Thymus (tissue), 11 donors: ENCODE measurements around the gene NOS3. TPM values are rescaled to one million over a fixed set of nuclear protein-coding genes. Genes with fewer than 3 reads are reported as not detected.
A peak's percentile ranks its signal among the peaks of the same experiment; 100 is the strongest.
"Not testable (repeated sequence)": the region's sequence is repeated elsewhere in the genome, so short reads cannot be mapped to it uniquely, and the experiment has no call there.

Source experiments
- DNase-seq, 9 donors: peaks; one replicate each; pipeline ENCODE4 v3.0.0-alpha.2; 2013; ENCODE audit warnings: low spot score in 9 of 9, low read depth in 6 of 9, missing footprints in 1 of 9
- H3K27ac ChIP-seq, 2 donors: one replicate each; pipeline ENCODE4 v1.5.1; 2013; ENCODE audit warnings: control low read depth in 1 of 2, low read depth in 1 of 2, low read length in 1 of 2, mild to moderate bottlenecking in 1 of 2, moderate library complexity in 1 of 2
- H3K27me3 ChIP-seq, 2 donors: one replicate each; pipeline ENCODE4 v1.5.1; 2013; ENCODE audit warnings: low read length in 1 of 2; ENCODE audit not compliant: control insufficient read depth in 2 of 2, insufficient read depth in 1 of 2
- H3K36me3 ChIP-seq, 2 donors: one replicate each; pipeline ENCODE4 v1.5.1; 2013; ENCODE audit warnings: low read length in 1 of 2, mild to moderate bottlenecking in 1 of 2, moderate library complexity in 1 of 2; ENCODE audit not compliant: control insufficient read depth in 2 of 2, insufficient read depth in 2 of 2
- H3K4me1 ChIP-seq, 2 donors: one replicate each; pipeline ENCODE4 v1.5.1; 2013; ENCODE audit warnings: low read length in 2 of 2; ENCODE audit not compliant: control insufficient read depth in 2 of 2, insufficient read depth in 2 of 2
- H3K4me3 ChIP-seq, 2 donors: one replicate each; pipeline ENCODE4 v1.5.1; 2013; ENCODE audit warnings: low read length in 2 of 2, control low read depth in 1 of 2, mild to moderate bottlenecking in 1 of 2
- H3K9me3 ChIP-seq, 2 donors: one replicate each; pipeline ENCODE4 v1.5.1; 2013; ENCODE audit warnings: low read length in 1 of 2, mild to moderate bottlenecking in 1 of 2; ENCODE audit not compliant: control insufficient read depth in 2 of 2, insufficient read depth in 1 of 2
- WGBS: extraction: QIAGEN DNeasy Blood & Tissue Kit; methylation state at CpG from one replicate; pipeline ENCODE4 v1.1.7; 2013; 5-methylcytosine and 5-hydroxymethylcytosine counted together
- polyA plus RNA-seq: library from polyadenylated mRNA; stranded (reverse); fragments of 200-250 nt; gene quantifications from one replicate; pipeline ENCODE4 v1.2.3, GENCODE V29; 2013
- total RNA-seq: library from RNA; stranded (reverse); fragments of 120-200 nt; gene quantifications from one replicate; pipeline ENCODE4 v1.2.4, GENCODE V29; 2013
- donor health status: healthy.

Gene NOS3
- total and polyA plus RNA-seq, 2 donors = 1.5 to 3.0 TPM

DNA sequence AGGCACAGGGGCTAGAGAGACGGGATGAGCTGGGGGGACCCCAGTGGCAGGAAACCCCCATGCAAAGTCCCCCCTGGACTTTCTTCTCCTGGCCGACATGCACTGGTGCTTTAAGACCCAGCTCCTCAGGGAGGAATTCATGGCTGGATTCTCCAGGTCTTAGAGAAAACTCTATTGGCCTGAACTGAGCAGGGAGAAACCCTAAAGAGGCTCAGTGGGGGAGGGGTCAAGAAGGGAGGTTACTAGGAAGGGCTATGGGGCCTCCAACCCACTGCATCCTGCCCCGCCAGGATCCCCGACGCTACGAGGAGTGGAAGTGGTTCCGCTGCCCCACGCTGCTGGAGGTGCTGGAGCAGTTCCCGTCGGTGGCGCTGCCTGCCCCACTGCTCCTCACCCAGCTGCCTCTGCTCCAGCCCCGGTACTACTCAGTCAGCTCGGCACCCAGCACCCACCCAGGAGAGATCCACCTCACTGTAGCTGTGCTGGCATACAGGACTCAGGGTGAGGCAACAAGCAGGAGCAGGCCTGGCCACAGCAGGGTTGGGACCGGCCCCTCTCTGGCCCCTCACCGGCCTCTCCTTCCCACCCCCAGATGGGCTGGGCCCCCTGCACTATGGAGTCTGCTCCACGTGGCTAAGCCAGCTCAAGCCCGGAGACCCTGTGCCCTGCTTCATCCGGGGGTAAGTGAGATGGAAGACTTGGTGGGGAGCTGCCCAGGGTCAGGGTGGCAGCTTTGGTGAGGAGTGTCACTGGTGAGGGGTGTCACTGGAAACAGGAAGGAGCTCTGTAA, 19.7 kb downstream of the NOS3 start:
- Histone ChIP-seq H3K4me3 (no peak overlapping the region), H3K4me1 (peaks cover 5 to 64% of the 10 kb centered on the region in 2 donors), H3K27me3 (peaks cover 12 to 77% of the 10 kb centered on the region in 2 donors), H3K9me3 (peaks cover 0 to 16% of the 10 kb centered on the region in 2 donors), H3K36me3 (no peaks in the 10 kb centered on the region), H3K27ac (no peak overlapping the region)
- no peak for DNase-seq
- 40% methylated on average over 18 of the region's 18 CpGs for WGBS

GRCh38 chr7:151011097-151011409, 20.2 kb downstream of the NOS3 start:
- Histone ChIP-seq H3K9me3 (peaks cover 0 to 16% of the 10 kb centered on the region in 2 donors), H3K4me1 (peaks cover 5 to 64% of the 10 kb centered on the region in 2 donors), H3K4me3 (no peak overlapping the region), H3K36me3 (no peaks in the 10 kb centered on the region), H3K27me3 (peaks cover 12 to 81% of the 10 kb centered on the region in 2 donors), H3K27ac (no peak overlapping the region)
- no peak for DNase-seq
- WGBS = 82% methylated on average over 1 of the region's 1 CpG

DNA sequence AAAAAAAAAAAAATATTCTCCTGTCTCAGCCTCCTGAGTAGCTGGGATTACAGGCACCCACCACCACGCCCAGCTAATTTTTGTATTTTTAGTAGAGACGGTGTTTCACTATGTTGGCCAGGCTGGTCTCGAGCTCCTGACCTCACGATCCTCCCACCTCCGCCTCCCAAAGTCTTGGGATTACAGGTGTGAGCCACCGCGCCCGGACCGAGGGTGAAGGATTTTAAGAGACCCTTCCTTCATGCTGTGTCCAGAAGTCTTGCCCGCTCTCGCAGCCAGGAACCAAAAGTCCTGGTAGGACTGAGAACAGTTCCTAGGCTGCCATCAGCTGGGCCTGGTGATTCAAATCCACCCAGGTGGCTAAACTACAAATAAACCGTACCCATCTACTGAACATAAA, 20.8 kb downstream of the NOS3 start:
- WGBS = 87% methylated on average over 12 of the region's 12 CpGs
- not testable (repeated sequence) for H3K4me3 ChIP-seq, H3K36me3 ChIP-seq, H3K27ac ChIP-seq, DNase-seq
- H3K9me3 ChIP-seq = peaks cover 0 to 16% of the 10 kb centered on the region in 2 donors
- peaks cover 5 to 65% of the 10 kb centered on the region in 2 donors for H3K4me1 ChIP-seq
- peaks cover 12 to 81% of the 10 kb centered on the region in 2 donors for H3K27me3 ChIP-seq

DNA sequence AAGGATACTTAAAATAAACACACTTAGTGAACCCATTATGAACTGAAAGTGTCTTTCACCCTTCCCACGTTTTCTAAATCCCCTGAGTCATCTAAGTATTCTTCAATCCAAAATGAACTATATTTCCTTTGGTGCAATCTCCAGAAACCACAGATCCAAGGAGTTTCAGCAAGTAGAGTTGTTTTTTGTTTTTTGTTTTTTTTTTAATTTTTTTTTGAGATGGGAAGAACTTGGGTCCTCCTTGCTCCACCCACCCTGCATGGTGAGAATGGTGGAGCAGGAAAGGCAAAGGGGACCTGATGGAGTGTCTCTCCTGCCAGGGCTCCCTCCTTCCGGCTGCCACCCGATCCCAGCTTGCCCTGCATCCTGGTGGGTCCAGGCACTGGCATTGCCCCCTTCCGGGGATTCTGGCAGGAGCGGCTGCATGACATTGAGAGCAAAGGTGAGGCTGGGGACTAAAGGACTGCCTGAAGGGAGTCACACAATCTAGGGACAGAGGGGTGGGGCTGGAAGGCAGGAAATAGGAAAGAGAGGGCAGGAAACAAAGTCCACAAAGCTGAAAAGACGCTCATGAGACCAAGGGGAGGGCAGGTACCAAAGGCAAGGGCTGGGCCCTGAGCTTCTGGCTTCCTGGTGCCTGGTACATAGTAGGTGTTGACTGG, 21.3 kb downstream of the NOS3 start:
- peaks cover 0 to 16% of the 10 kb centered on the region in 2 donors for H3K9me3 ChIP-seq
- no peak overlapping the region for H3K27ac ChIP-seq
- WGBS = 89% methylated on average over 6 of the region's 6 CpGs
- H3K4me3 ChIP-seq = no peak overlapping the region
- peaks cover 5 to 71% of the 10 kb centered on the region in 2 donors for H3K4me1 ChIP-seq
- peaks cover 12 to 82% of the 10 kb centered on the region in 2 donors for H3K27me3 ChIP-seq
- no peaks in the 10 kb centered on the region for H3K36me3 ChIP-seq
- DNase-seq = no peak

GRCh38 chr7:151012911-151013347, 22.1 kb downstream of the NOS3 start:
- WGBS = 31% methylated on average over 23 of the region's 23 CpGs
- H3K4me3 ChIP-seq = no peak overlapping the region
- H3K9me3 ChIP-seq = peaks cover 0 to 16% of the 10 kb centered on the region in 2 donors
- H3K27ac ChIP-seq = no peak overlapping the region
- H3K4me1 ChIP-seq = peaks cover 2 to 71% of the 10 kb centered on the region in 2 donors
- H3K27me3 ChIP-seq = peaks cover 12 to 83% of the 10 kb centered on the region in 2 donors
- peak in 1 of 9 donors; percentile 63 for DNase-seq
- H3K36me3 ChIP-seq = no peaks in the 10 kb centered on the region

DNA sequence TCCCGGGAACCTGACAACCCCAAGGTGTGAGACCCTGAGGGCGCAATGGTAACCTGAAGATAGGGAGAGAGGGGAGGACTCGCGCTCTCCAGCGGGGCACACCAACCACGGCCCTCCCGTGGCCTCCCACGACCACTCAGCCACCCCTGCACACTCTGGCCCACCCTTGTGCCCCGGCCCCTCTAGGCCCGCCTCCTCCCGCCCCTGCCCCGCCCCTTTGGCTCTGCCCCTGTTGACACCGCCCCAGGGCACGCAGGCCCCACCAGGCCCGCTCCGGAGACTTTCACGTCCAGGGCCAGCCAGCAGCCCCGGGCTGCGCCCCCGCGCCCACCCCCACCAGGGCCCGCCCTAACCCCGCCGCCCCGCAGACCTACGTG, 22.5 kb downstream of the NOS3 start:
- Histone ChIP-seq H3K27ac (no peak overlapping the region), H3K9me3 (peaks cover 0 to 16% of the 10 kb centered on the region in 2 donors), H3K36me3 (no peaks in the 10 kb centered on the region), H3K4me3 (peak overlapping the region in 1 of 2 donors; percentile 61), H3K4me1 (peaks cover 4 to 71% of the 10 kb centered on the region in 2 donors), H3K27me3 (peaks cover 14 to 83% of the 10 kb centered on the region in 2 donors)
- no peak for DNase-seq
- WGBS = 17% methylated on average over 26 of the region's 26 CpGs

DNA sequence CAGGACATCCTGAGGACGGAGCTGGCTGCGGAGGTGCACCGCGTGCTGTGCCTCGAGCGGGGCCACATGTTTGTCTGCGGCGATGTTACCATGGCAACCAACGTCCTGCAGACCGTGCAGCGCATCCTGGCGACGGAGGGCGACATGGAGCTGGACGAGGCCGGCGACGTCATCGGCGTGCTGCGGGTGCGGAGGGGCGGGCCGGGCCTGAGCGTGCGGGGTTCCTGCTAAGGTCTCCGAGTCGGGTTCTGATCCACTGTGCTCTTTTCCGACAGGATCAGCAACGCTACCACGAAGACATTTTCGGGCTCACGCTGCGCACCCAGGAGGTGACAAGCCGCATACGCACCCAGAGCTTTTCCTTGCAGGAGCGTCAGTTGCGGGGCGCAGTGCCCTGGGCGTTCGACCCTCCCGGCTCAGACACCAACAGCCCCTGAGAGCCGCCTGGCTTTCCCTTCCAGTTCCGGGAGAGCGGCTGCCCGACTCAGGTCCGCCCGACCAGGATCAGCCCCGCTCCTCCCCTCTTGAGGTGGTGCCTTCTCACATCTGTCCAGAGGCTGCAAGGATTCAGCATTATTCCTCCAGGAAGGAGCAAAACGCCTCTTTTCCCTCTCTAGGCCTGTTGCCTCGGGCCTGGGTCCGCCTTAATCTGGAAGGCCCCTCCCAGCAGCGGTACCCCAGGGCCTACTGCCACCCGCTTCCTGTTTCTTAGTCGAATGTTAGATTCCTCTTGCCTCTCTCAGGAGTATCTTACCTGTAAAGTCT, 23.1 kb downstream of the NOS3 start:
- H3K27me3 ChIP-seq = peaks cover 18 to 82% of the 10 kb centered on the region in 2 donors
- peaks cover 9 to 69% of the 10 kb centered on the region in 2 donors for H3K4me1 ChIP-seq
- H3K4me3 ChIP-seq = peak overlapping the region; percentile 55 to 61
- 10% methylated on average over 55 of the region's 55 CpGs for WGBS
- peaks cover 0 to 14% of the 10 kb centered on the region in 2 donors for H3K9me3 ChIP-seq
- DNase-seq = peak in 7 of 9 donors; percentile 56 to 88 (median 71)
- H3K36me3 ChIP-seq = no peaks in the 10 kb centered on the region
- H3K27ac ChIP-seq = peak overlapping the region; percentile 84 to 90

- peaks cover 24 to 82% of the 10 kb centered on the region in 2 donors for H3K27me3 ChIP-seq
- no peaks in the 10 kb centered on the region for H3K36me3 ChIP-seq
- peak overlapping the region in 1 of 2 donors; percentile 11 for H3K27ac ChIP-seq
- WGBS = 84% methylated on average over 8 of the region's 8 CpGs
- H3K9me3 ChIP-seq = peaks cover 0 to 21% of the 10 kb centered on the region in 2 donors
- H3K4me1 ChIP-seq = peaks cover 12 to 66% of the 10 kb centered on the region in 2 donors
- no peak overlapping the region for H3K4me3 ChIP-seq
- no peak for DNase-seq
Measured at GRCh38 chr7:151014950-151015349, 24.1 kb downstream of the NOS3 start.
